ENCODE results near the gene PLRG1. TPM values are rescaled to one million over a fixed set of nuclear protein-coding genes. Genes with fewer than 3 reads are reported as not detected.

PLRG1 gene
- polyA plus RNA-seq, 2 donors: 28.9 to 56.0 TPM

- no peaks in the 10 kb centered on the region for H3K4me1 ChIP-seq (ENCODE audit: control insufficient read depth in 2 of 2, insufficient read depth in 2 of 2, low read length in 1 of 2)
- 55 to 65% methylated on average over 1 of the region's 1 CpG for WGBS, 2 donors
- no peaks in the 10 kb centered on the region for H3K9me3 ChIP-seq (ENCODE audit: control insufficient read depth in 2 of 2, insufficient read depth in 1 of 2, low read depth in 1 of 2, low read length in 1 of 2)
- no peak overlapping the region for H3K4me3 ChIP-seq (ENCODE audit: low read depth in 1 of 2, low read length in 2 of 2)
- H3K27me3 ChIP-seq (ENCODE audit: control insufficient read depth in 1 of 2, insufficient read depth in 2 of 2, low read length in 2 of 2): no peaks in the 10 kb centered on the region
- no peak overlapping the region for H3K27ac ChIP-seq (ENCODE audit: low read depth in 2 of 2, low read length in 1 of 2)
- no peaks in the 10 kb centered on the region for H3K36me3 ChIP-seq (ENCODE audit: control insufficient read depth in 2 of 2, insufficient read depth in 2 of 2, low read length in 1 of 2)
Measured at GRCh38 chr4:154578919-154579318, 28.7 kb upstream of the PLRG1 start.

- Histone ChIP-seq H3K4me1 (ENCODE audit: control insufficient read depth in 2 of 2, insufficient read depth in 2 of 2, low read length in 1 of 2) (no peaks in the 10 kb centered on the region), H3K9me3 (ENCODE audit: control insufficient read depth in 2 of 2, insufficient read depth in 1 of 2, low read depth in 1 of 2, low read length in 1 of 2) (no peaks in the 10 kb centered on the region), H3K27me3 (ENCODE audit: control insufficient read depth in 1 of 2, insufficient read depth in 2 of 2, low read length in 2 of 2) (no peaks in the 10 kb centered on the region), H3K27ac (ENCODE audit: low read depth in 2 of 2, low read length in 1 of 2) (no peak overlapping the region), H3K36me3 (ENCODE audit: control insufficient read depth in 2 of 2, insufficient read depth in 2 of 2, low read length in 1 of 2) (no peaks in the 10 kb centered on the region), H3K4me3 (ENCODE audit: low read depth in 1 of 2, low read length in 2 of 2) (no peak overlapping the region)
- WGBS, 2 donors: 68 to 79% methylated on average over 2 of the region's 2 CpGs
Measured at GRCh38 chr4:154577324-154577723, 27.1 kb upstream of the PLRG1 start.

GRCh38 chr4:154574311-154574710 lies 24.1 kb upstream of the PLRG1 start:
- 66 to 67% methylated on average over 3 of the region's 3 CpGs for WGBS, 2 donors
- Histone ChIP-seq H3K27me3 (ENCODE audit: control insufficient read depth in 1 of 2, insufficient read depth in 2 of 2, low read length in 2 of 2) (no peaks in the 10 kb centered on the region), H3K4me1 (ENCODE audit: control insufficient read depth in 2 of 2, insufficient read depth in 2 of 2, low read length in 1 of 2) (no peaks in the 10 kb centered on the region), H3K4me3 (ENCODE audit: low read depth in 1 of 2, low read length in 2 of 2) (no peak overlapping the region), H3K27ac (ENCODE audit: low read depth in 2 of 2, low read length in 1 of 2) (no peak overlapping the region), H3K36me3 (ENCODE audit: control insufficient read depth in 2 of 2, insufficient read depth in 2 of 2, low read length in 1 of 2) (no peaks in the 10 kb centered on the region), H3K9me3 (ENCODE audit: control insufficient read depth in 2 of 2, insufficient read depth in 1 of 2, low read depth in 1 of 2, low read length in 1 of 2) (no peaks in the 10 kb centered on the region)

GRCh38 chr4:154573190-154573870 lies 23.1 kb upstream of the PLRG1 start:
- no peaks in the 10 kb centered on the region for H3K9me3 ChIP-seq (ENCODE audit: control insufficient read depth in 2 of 2, insufficient read depth in 1 of 2, low read depth in 1 of 2, low read length in 1 of 2)
- WGBS, 2 donors: 72 to 81% methylated on average over 5 of the region's 5 CpGs

GRCh38 chr4:154569584-154569983 lies 19.4 kb upstream of the PLRG1 start:
- H3K36me3 ChIP-seq (ENCODE audit: control insufficient read depth in 2 of 2, insufficient read depth in 2 of 2, low read length in 1 of 2): no peaks in the 10 kb centered on the region
- no peaks in the 10 kb centered on the region for H3K27me3 ChIP-seq (ENCODE audit: control insufficient read depth in 1 of 2, insufficient read depth in 2 of 2, low read length in 2 of 2)
- H3K4me1 ChIP-seq (ENCODE audit: control insufficient read depth in 2 of 2, insufficient read depth in 2 of 2, low read length in 1 of 2): no peaks in the 10 kb centered on the region
- H3K27ac ChIP-seq (ENCODE audit: low read depth in 2 of 2, low read length in 1 of 2): no peak overlapping the region
- H3K4me3 ChIP-seq (ENCODE audit: low read depth in 1 of 2, low read length in 2 of 2): no peak overlapping the region
- H3K9me3 ChIP-seq (ENCODE audit: control insufficient read depth in 2 of 2, insufficient read depth in 1 of 2, low read depth in 1 of 2, low read length in 1 of 2): no peaks in the 10 kb centered on the region
- WGBS, 2 donors: 90 to 91% methylated on average over 5 of the region's 5 CpGs

More at GRCh38 chr4:154573190-154573870, 23.1 kb upstream of the PLRG1 start:
- no peak overlapping the region for H3K27ac ChIP-seq (ENCODE audit: low read depth in 2 of 2, low read length in 1 of 2)
- no peaks in the 10 kb centered on the region for H3K36me3 ChIP-seq (ENCODE audit: control insufficient read depth in 2 of 2, insufficient read depth in 2 of 2, low read length in 1 of 2)
- H3K27me3 ChIP-seq (ENCODE audit: control insufficient read depth in 1 of 2, insufficient read depth in 2 of 2, low read length in 2 of 2): no peaks in the 10 kb centered on the region
- H3K4me3 ChIP-seq (ENCODE audit: low read depth in 1 of 2, low read length in 2 of 2): no peak overlapping the region
- no peaks in the 10 kb centered on the region for H3K4me1 ChIP-seq (ENCODE audit: control insufficient read depth in 2 of 2, insufficient read depth in 2 of 2, low read length in 1 of 2)

- Histone ChIP-seq H3K27me3 (ENCODE audit: control insufficient read depth in 1 of 2, insufficient read depth in 2 of 2, low read length in 2 of 2) (no peaks in the 10 kb centered on the region), H3K36me3 (ENCODE audit: control insufficient read depth in 2 of 2, insufficient read depth in 2 of 2, low read length in 1 of 2) (no peaks in the 10 kb centered on the region), H3K27ac (ENCODE audit: low read depth in 2 of 2, low read length in 1 of 2) (no peak overlapping the region), H3K4me1 (ENCODE audit: control insufficient read depth in 2 of 2, insufficient read depth in 2 of 2, low read length in 1 of 2) (no peaks in the 10 kb centered on the region), H3K9me3 (ENCODE audit: control insufficient read depth in 2 of 2, insufficient read depth in 1 of 2, low read depth in 1 of 2, low read length in 1 of 2) (no peaks in the 10 kb centered on the region), H3K4me3 (ENCODE audit: low read depth in 1 of 2, low read length in 2 of 2) (no peak overlapping the region)
- 25 to 35% methylated on average over 3 of the region's 3 CpGs for WGBS, 2 donors
Measured at GRCh38 chr4:154569028-154569427, 18.8 kb upstream of the PLRG1 start.

GRCh38 chr4:154566639-154567204 lies 16.5 kb upstream of the PLRG1 start:
- H3K4me1 ChIP-seq (ENCODE audit: control insufficient read depth in 2 of 2, insufficient read depth in 2 of 2, low read length in 1 of 2): no peaks in the 10 kb centered on the region
- H3K9me3 ChIP-seq (ENCODE audit: control insufficient read depth in 2 of 2, insufficient read depth in 1 of 2, low read depth in 1 of 2, low read length in 1 of 2): no peaks in the 10 kb centered on the region
- H3K36me3 ChIP-seq (ENCODE audit: control insufficient read depth in 2 of 2, insufficient read depth in 2 of 2, low read length in 1 of 2): no peaks in the 10 kb centered on the region
- 72 to 76% methylated on average over 5 of the region's 5 CpGs for WGBS, 2 donors
- H3K27ac ChIP-seq (ENCODE audit: low read depth in 2 of 2, low read length in 1 of 2): no peak overlapping the region
- H3K4me3 ChIP-seq (ENCODE audit: low read depth in 1 of 2, low read length in 2 of 2): no peak overlapping the region
- H3K27me3 ChIP-seq (ENCODE audit: control insufficient read depth in 1 of 2, insufficient read depth in 2 of 2, low read length in 2 of 2): no peaks in the 10 kb centered on the region

GRCh38 chr4:154565704-154566103 lies 15.5 kb upstream of the PLRG1 start:
- H3K4me3 ChIP-seq (ENCODE audit: low read depth in 1 of 2, low read length in 2 of 2): no peak overlapping the region
- no peak overlapping the region for H3K27ac ChIP-seq (ENCODE audit: low read depth in 2 of 2, low read length in 1 of 2)
- H3K27me3 ChIP-seq (ENCODE audit: control insufficient read depth in 1 of 2, insufficient read depth in 2 of 2, low read length in 2 of 2): no peaks in the 10 kb centered on the region
- no peaks in the 10 kb centered on the region for H3K9me3 ChIP-seq (ENCODE audit: control insufficient read depth in 2 of 2, insufficient read depth in 1 of 2, low read depth in 1 of 2, low read length in 1 of 2)
- WGBS, 2 donors: 88 to 90% methylated on average over 6 of the region's 6 CpGs
- H3K36me3 ChIP-seq (ENCODE audit: control insufficient read depth in 2 of 2, insufficient read depth in 2 of 2, low read length in 1 of 2): no peaks in the 10 kb centered on the region
- no peaks in the 10 kb centered on the region for H3K4me1 ChIP-seq (ENCODE audit: control insufficient read depth in 2 of 2, insufficient read depth in 2 of 2, low read length in 1 of 2)

- no peaks in the 10 kb centered on the region for H3K27me3 ChIP-seq (ENCODE audit: control insufficient read depth in 1 of 2, insufficient read depth in 2 of 2, low read length in 2 of 2)
- no peaks in the 10 kb centered on the region for H3K4me1 ChIP-seq (ENCODE audit: control insufficient read depth in 2 of 2, insufficient read depth in 2 of 2, low read length in 1 of 2)
- no peaks in the 10 kb centered on the region for H3K9me3 ChIP-seq (ENCODE audit: control insufficient read depth in 2 of 2, insufficient read depth in 1 of 2, low read depth in 1 of 2, low read length in 1 of 2)
- no peak overlapping the region for H3K27ac ChIP-seq (ENCODE audit: low read depth in 2 of 2, low read length in 1 of 2)
- no peaks in the 10 kb centered on the region for H3K36me3 ChIP-seq (ENCODE audit: control insufficient read depth in 2 of 2, insufficient read depth in 2 of 2, low read length in 1 of 2)
- WGBS, 2 donors: 46 to 76% methylated on average over 1 of the region's 1 CpG
- H3K4me3 ChIP-seq (ENCODE audit: low read depth in 1 of 2, low read length in 2 of 2): no peak overlapping the region
Measured at GRCh38 chr4:154564311-154564710, 14.1 kb upstream of the PLRG1 start.

- Histone ChIP-seq H3K4me3 (ENCODE audit: low read depth in 1 of 2, low read length in 2 of 2) (no peak within 1 kb of the TSS), H3K27me3 (ENCODE audit: control insufficient read depth in 1 of 2, insufficient read depth in 2 of 2, low read length in 2 of 2) (no peaks in the 10 kb centered on the region), H3K4me1 (ENCODE audit: control insufficient read depth in 2 of 2, insufficient read depth in 2 of 2, low read length in 1 of 2) (no peaks in the 10 kb centered on the region), H3K36me3 (ENCODE audit: control insufficient read depth in 2 of 2, insufficient read depth in 2 of 2, low read length in 1 of 2) (no peaks in the 10 kb centered on the region), H3K9me3 (ENCODE audit: control insufficient read depth in 2 of 2, insufficient read depth in 1 of 2, low read depth in 1 of 2, low read length in 1 of 2) (no peaks in the 10 kb centered on the region), H3K27ac (ENCODE audit: low read depth in 2 of 2, low read length in 1 of 2) (no peak within 1 kb of the TSS)
- WGBS, 2 donors: 68 to 71% methylated on average over 2 of the region's 2 CpGs
Measured at GRCh38 chr4:154562697-154563254, 12.6 kb upstream of the PLRG1 start, which contains the start of gene FGB. Gene FGB (plus strand): TSS chr4:154563011. CDS start chr4:154563019, 8 bp downstream.

Measured in esophagus (tissue), 2 donors.